ENCODE results near the gene SPG7. TPM values are rescaled to one million over a fixed set of nuclear protein-coding genes. Genes with fewer than 3 reads are reported as not detected.

The SPG7 gene
- total RNA-seq, 6 experiments from 2014 or later, result 44.0 to 70.5 (median 57.0) TPM

DNA sequence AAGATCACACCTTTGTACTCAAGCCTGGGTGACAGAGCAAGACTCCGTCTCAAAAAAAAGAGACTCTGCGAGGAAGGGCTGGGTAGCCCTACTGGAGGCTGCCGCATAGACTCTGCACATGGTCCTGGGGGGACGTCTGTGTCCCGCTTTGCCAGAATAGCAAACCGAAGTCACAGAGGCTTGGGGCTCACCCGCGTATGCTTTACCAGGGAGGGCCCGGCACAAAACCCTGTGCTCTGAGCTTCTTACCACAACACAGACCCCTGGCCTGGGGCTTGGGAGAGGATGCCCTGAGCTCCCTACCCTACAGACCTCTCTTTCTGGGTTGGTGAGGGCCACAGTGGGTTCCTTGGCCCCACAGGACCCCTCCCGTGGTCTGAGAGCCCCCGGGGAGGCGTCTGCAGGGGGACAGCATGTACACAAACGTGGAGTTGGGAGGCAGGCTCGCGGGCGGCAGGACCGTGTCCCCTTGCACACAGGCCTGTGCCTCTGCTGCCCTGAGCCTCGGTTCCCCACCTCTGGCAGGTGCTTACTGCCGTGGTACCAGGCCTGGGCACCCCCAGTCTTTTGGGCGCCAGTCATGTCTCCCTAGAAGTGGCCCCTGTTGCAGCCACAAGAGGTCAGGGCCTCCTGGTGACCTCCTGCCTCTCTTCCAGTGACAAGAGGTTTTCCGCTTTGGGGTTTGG, 81.2 kb downstream of the SPG7 start:
- WGBS (ENCODE audit: insufficient coverage, low coverage, low lambda C conversion rate, missing lambda C conversion rate), result 94% methylated on average over 6 of the region's 21 CpGs
- no peak for TF ChIP-seq POLR2A (IDR thresholded peaks at IDR 0.05)
- TF ChIP-seq, protein P1, sequence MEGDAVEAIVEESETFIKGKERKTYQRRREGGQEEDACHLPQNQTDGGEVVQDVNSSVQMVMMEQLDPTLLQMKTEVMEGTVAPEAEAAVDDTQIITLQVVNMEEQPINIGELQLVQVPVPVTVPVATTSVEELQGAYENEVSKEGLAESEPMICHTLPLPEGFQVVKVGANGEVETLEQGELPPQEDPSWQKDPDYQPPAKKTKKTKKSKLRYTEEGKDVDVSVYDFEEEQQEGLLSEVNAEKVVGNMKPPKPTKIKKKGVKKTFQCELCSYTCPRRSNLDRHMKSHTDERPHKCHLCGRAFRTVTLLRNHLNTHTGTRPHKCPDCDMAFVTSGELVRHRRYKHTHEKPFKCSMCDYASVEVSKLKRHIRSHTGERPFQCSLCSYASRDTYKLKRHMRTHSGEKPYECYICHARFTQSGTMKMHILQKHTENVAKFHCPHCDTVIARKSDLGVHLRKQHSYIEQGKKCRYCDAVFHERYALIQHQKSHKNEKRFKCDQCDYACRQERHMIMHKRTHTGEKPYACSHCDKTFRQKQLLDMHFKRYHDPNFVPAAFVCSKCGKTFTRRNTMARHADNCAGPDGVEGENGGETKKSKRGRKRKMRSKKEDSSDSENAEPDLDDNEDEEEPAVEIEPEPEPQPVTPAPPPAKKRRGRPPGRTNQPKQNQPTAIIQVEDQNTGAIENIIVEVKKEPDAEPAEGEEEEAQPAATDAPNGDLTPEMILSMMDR (IDR thresholded peaks at IDR 0.05), result no peak
- intact Hi-C loops (cut with DNase I), result no loop called here
- H3K9me3 ChIP-seq, result no peaks in the 10 kb centered on the region
- H3K27ac ChIP-seq, result no peak overlapping the region
- DNase-seq (no peak), ATAC-seq (no peak)
- H3K27me3 ChIP-seq, result no peaks in the 10 kb centered on the region
- no peaks in the 10 kb centered on the region for H3K36me3 ChIP-seq
- H3K4me3 ChIP-seq, result no peak overlapping the region
- H3K4me1 ChIP-seq, result no peaks in the 10 kb centered on the region

DNA sequence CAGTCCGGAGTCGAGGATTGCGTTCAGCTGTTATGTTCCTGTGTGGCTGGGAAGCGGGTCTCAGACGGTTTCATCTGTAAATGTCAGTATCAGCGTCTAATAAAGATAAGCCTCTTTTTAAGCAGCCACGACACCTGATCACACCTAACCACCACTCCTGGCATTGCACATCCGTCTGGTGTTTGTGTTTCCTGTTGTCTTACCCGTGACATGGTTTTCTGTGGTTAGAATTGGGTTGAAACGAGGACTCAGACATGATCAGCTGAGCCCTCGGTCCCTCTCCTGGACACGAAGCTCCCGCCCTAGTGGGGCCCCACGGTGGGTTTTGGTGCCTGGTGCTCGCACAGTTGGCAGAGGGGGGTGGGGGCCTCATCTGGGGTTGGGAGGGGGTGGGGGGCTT, 85.6 kb downstream of the SPG7 start:
- intact Hi-C loops (cut with DNase I), result no loop called here
- Histone ChIP-seq H3K4me1 (no peaks in the 10 kb centered on the region), H3K36me3 (no peaks in the 10 kb centered on the region), H3K4me3 (no peak overlapping the region), H3K9me3 (no peaks in the 10 kb centered on the region), H3K27me3 (no peaks in the 10 kb centered on the region), H3K27ac (no peak overlapping the region)
- 73% methylated on average over 15 of the region's 15 CpGs for WGBS (ENCODE audit: insufficient coverage, low coverage, low lambda C conversion rate, missing lambda C conversion rate)
- ATAC-seq (no peak), DNase-seq (no peak)
- TF ChIP-seq, protein P1 (IDR thresholded peaks at IDR 0.05), result no peak

DNA sequence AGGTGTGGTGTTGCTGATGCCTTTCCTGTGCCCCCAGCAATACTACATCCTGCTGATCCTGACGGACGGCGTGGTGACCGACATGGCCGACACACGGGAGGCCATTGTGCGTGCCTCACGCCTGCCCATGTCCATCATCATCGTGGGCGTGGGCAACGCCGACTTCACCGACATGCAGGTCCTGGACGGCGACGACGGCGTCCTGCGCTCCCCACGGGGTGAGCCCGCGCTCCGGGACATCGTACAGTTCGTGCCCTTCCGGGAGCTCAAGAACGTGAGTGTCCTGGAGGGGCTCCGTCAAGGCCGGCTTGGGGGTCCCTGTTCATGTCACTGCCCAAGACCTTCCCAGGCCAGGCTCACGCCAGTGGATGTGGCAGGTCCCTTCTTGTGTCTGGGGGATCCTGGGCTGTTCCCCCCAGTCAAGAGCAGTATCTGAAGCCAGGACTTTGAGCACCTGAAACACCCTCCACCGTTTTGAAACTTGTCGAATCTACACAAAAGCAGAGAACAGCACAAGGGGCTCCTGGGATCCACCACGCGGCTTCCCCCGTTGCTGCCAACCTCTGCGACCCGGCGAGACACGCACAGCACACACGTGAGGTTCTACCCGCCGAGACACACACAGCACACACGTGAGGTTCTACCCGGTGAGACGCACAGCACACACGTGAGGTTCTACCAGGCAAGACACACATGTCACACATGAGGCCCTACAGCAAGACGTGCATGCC, 87.3 kb downstream of the SPG7 start:
- intact Hi-C loops (cut with DNase I), result no loop called here
- ATAC-seq (no peak), DNase-seq (no peak)
- Histone ChIP-seq H3K4me3 (no peak overlapping the region), H3K4me1 (no peaks in the 10 kb centered on the region), H3K36me3 (no peaks in the 10 kb centered on the region), H3K9me3 (no peaks in the 10 kb centered on the region), H3K27me3 (no peaks in the 10 kb centered on the region), H3K27ac (no peak overlapping the region)
- WGBS (ENCODE audit: insufficient coverage, low coverage, low lambda C conversion rate, missing lambda C conversion rate), result 90% methylated on average over 8 of the region's 47 CpGs
- TF ChIP-seq, protein P1 (IDR thresholded peaks at IDR 0.05), result no peak
- TF ChIP-seq POLR2A (IDR thresholded peaks at IDR 0.05), result no peak

DNA sequence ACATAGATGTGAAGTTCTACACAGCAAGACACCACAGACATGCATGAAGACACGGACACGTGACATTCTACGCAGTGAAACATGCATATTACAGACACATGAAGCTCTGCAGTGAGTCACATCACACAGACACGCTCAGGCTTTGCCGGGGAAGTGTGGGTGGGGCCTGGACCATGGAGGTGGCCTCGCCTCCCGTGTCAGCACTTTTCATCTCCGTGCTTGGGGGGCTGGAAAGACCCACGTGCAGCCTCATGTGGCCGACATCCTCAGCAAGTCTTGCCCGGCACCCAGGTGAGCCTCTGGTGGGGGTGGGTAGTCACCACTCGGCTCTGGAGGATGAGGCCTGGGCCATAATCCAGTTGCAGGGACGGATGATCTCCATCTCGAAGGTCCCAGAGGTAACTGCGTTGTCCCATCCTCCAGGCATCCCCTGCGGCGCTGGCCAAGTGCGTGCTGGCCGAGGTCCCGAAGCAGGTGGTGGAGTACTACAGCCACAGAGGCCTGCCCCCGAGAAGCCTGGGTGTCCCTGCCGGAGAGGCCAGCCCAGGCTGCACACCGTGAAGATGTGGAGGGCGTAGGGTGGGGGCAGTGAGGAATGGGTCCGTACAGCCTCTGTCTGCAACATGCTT, 88.0 kb downstream of the SPG7 start:
- WGBS (ENCODE audit: insufficient coverage, low coverage, low lambda C conversion rate, missing lambda C conversion rate), result 80% methylated on average over 2 of the region's 25 CpGs
- DNase-seq, result no peak
- H3K27ac ChIP-seq, result no peak overlapping the region
- TF ChIP-seq, protein P1 (IDR thresholded peaks at IDR 0.05), result no peak
- no peak for TF ChIP-seq POLR2A (IDR thresholded peaks at IDR 0.05)
- no peaks in the 10 kb centered on the region for H3K4me1 ChIP-seq
- H3K27me3 ChIP-seq, result no peaks in the 10 kb centered on the region
- no peak overlapping the region for H3K4me3 ChIP-seq
- intact Hi-C loops (cut with DNase I), result no loop called here
- H3K36me3 ChIP-seq, result no peaks in the 10 kb centered on the region
- no peaks in the 10 kb centered on the region for H3K9me3 ChIP-seq
- no peak for ATAC-seq

Data from right lobe of liver (tissue), 6 donors.